ENCODE data around the gene CLP1.
A peak's percentile ranks its signal among the peaks of the same experiment; 100 is the strongest.

Gene CLP1

GRCh38 chr11:57657194-57658022 lies at the start of gene CLP1:
CLP1 (plus strand) TSS chr11:57657762; CDS start chr11:57659477, 1,715 bp downstream.
- peak; percentile 85 to 100 (median 99) for DNase-seq

DNA sequence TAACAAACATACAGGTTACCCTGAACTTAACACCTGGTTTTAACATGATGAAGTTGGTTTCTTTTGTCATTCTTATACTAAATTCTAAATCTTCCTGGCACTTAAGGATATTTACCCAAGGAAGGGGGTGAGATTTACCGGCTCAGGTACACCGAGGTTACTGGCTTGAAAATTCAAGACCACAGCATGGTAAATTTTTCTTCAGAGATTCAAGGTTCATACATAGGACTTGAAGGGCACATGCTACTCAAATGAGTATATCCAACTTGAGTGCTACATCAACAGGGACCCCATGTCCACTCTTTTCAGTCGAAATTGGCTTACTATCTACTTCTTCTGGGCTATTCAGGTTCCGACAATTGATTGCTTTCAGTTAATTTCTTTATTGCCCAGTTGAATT lies 47.4 kb upstream of the CLP1 start:
- DNase-seq, result no peak

DNA sequence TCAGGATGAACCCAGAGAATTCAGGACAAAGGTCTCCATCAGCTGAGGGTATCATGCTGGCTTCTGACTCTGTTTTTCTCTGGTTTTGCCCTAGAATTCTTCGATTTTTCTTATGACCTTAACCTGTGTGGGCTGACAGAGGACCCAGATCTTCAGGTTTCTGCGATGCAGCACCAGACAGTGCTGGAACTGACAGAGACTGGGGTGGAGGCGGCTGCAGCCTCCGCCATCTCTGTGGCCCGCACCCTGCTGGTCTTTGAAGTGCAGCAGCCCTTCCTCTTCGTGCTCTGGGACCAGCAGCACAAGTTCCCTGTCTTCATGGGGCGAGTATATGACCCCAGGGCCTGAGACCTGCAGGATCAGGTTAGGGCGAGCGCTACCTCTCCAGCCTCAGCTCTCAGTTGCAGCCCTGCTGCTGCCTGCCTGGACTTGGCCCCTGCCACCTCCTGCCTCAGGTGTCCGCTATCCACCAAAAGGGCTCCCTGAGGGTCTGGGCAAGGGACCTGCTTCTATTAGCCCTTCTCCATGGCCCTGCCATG lies 43.3 kb upstream of the CLP1 start:
- DNase-seq, result no peak

GRCh38 chr11:57615308-57615707 lies 42.3 kb upstream of the CLP1 start:
- no peak for DNase-seq

DNA sequence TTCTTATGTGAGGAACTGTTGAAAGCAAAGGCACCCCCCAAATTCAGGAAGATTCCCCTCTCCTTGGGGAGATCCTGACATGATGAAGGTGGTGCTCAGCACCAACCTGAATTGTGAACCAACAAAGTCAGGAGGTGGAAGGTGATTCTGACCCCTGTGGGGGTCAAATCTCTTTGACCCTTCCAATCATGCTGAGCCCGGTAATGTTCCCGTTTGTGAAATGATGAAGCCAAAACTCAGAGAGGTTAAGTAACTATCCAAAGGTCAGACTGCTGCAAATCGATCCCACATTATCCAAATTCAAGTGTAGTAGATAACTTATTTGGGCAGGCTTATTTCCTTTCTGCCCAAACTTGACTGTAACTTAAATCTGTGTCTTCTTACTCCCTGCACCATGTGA lies 41.0 kb upstream of the CLP1 start:
- no peak for DNase-seq

- no peak for DNase-seq
Observed at GRCh38 chr11:57618438-57618837, 39.1 kb upstream of the CLP1 start.

DNA sequence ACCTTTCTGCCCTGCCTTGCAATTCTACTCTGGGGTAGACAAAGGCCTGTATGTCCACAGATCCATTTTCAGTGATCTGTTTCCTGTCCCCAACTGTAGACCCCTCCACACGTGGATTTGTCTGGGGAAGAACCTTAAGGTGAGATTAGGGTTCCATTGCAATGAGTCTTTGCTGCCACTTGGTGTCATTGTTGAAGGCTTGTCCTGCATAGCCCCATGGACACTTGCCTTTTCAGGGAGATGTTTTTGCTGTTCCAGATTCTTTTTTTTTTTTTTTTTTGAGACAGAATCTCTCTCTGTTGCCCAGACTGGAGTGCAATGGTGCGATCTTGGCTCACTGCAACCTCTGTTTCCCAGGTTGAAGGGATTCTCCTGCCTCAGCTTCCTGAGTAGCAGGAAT lies 38.2 kb upstream of the CLP1 start:
- no peak for DNase-seq

DNA sequence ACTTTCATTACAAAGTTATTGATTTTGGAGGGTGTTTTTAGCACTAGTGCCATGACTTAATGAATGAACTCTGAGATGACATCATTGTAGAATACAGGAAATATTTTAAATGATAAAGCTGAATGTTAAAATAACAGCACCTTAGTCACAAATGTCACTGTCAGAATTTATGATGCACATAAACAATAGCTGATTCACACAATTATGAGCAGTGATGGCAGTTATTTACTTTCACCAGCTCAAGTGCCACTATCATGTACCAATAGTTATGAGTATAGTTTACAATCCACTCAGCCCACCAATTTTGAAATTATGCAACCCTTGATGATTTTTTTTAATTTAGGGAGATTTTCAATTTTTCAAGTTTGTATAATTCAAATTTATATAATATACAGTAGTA lies 37.1 kb upstream of the CLP1 start:
- no peak for DNase-seq

GRCh38 chr11:57622263-57622662 lies 35.3 kb upstream of the CLP1 start:
- no peak for DNase-seq

DNA sequence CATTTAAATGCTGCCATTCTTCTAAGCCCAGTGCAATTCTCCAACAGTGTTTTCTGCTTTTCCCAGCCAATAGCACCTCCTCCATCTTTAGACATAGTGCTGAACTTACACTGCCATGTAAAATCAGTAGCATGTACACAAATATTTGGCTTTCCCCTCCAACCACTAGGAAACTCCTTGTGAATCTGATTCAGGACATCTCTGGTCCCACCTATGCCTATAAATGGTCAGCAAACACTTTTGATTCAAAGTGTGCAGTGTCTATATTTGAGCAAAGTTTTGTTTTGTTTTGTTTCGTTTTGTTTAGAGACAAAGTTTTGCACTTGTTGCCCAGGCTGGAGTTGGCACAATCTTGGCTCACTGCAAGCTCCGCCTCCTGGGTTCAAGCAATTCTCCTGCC lies 32.7 kb upstream of the CLP1 start:
- no peak for DNase-seq

DNA sequence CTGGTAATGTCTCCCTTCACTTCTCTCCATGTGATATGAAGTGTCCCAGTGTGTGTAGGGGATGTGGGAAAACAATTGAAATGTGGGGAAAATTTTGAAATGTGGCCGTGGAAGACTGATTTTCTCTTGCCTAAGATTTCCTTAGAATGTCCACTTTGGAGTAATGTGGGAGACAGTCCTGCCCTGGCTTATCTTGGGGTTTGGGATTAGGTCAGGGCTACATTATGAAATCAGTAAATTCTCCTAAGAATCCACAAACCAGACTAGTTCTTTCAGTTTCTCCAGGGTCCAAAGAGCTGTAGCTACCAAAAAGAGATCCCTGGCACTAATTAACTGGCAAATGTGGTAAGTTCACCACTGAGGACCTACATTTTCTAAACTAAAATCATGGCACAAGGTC lies 30.7 kb upstream of the CLP1 start:
- DNase-seq, result no peak

GRCh38 chr11:57630171-57630570 lies 27.4 kb upstream of the CLP1 start:
- DNase-seq, result no peak

DNA sequence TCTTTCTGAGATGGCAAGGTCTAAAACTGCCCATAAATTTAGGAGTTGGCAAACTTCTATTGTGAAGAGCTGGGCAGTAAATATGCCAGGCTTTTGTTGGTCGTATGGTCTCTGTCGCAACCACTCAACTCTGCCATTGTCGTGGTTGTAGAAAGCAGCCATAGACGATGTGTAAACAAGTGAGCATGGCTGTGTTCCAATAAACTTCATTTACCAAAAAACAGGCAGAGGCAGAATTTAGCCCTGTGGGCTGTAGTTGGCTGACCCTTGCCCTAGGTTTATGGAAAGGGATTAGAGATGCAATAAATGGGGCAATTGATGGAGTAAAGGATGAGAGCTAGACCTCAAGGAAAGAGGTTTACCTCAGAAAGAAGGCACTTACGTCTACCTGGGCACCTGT lies 25.4 kb upstream of the CLP1 start:
- no peak for DNase-seq

DNA sequence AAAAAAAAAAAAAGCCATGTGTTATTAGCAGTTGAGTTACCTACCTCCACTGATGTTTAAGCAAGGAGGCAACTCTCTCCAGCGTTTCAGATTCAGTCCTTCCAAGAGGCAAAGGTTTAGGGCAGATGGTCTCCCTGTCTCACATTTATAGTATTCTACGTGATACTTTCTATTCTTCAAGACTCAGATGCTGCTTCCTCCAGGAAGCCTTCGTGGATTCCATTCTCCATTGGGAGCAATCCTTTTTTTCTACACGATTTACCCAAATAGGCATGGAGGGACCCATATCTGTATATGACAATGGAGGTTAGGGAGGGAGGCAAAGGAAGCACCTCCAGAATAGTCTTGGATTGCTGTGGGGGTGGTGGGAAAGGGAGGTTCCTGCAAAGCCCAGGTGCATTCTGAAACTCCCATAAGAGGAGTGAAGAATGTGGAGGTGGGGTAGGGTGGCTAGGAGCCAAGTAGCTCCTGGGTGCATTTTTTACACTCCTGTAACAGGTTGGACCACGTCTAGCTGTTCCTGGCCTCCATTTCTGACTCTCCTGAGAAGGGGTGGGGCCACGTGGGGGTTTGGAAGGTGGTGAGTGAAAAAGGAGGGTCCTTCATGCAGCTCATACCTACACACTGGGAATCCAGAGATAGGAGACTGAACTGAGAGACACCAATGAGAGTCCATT lies 24.0 kb upstream of the CLP1 start:
- DNase-seq, result no peak

GRCh38 chr11:57634311-57634710 lies 23.3 kb upstream of the CLP1 start:
- DNase-seq, result no peak

GRCh38 chr11:57635246-57635645 lies 22.3 kb upstream of the CLP1 start:
- DNase-seq, result no peak

DNA sequence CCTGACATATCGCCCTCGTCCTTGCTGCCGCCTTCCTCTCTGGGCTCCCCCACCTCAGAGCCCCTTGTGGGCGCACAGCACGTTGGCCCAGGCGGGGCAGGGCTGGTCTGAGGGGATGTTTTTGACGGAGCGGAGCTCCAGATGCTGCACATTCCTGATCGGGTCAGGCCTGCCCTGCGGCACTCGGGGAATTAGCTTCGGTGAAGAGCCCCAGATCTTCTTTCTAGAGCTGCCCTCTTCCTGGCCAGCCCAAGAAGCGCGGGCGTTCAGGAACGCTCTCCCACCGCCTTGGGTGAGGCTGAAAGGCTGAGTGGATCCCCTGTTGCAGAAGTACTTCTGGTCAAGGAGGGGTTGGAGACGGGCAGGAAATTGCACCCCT lies 19.9 kb upstream of the CLP1 start:
- DNase-seq, result no peak

- DNase-seq, result peak in 55 of 58 donors; percentile 18 to 88 (median 63)
Observed at GRCh38 chr11:57638005-57638781, 19.4 kb upstream of the CLP1 start.

- peak in 1 of 58 donors; percentile 33 for DNase-seq
Observed at GRCh38 chr11:57638811-57639320, 18.7 kb upstream of the CLP1 start.

DNA sequence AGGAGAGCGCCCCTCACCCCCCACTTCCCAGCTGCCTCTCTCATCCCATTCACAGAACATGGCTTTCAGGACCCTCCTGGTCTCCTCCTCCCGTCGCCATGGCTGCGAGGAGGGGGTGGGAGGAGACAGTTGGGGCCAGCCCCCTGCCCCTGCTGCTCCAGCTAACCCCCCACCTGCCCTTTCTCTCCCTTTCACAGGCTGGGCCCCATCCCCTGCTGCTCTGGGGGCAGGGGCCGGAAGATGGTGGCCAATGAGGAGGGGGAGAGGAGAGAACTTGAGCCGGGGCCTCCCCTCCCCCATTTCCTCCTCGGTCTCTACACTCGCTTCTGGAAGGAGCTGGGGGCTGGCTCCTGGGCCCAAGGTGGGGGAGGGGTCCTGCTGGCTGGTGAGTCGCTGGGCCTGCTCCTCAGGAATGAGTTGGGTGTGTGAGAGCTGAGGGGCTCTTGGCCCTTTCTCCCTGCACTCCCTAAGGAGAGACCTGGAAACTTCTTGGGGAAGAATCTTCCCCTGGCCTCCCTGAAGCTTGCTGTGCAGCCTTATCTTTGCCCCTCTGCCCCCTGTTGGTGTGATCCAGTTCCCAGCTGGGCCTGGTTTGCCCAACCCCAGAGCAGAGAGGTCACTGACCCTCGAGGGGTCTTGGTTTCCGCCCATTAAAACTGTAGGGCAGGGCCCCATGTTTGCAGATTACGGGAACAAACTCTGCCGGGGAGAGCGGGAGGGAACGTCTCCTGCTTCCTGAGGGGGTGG lies 18.1 kb upstream of the CLP1 start:
- DNase-seq, result peak in 1 of 58 donors; percentile 32

Measured in anterior cingulate cortex (tissue), 58 donors.